OCI-LY7 (cell line): Measurements from ENCODE around the gene IHH. TPM values are rescaled to one million over a fixed set of nuclear protein-coding genes. Genes with fewer than 3 reads are reported as not detected.

ENCODE experiments used
- BruUV-seq: library from RNA; stranded (reverse); fragments of 400-500 nt; replicated peaks from 2 replicates; lab custom pipeline; 2021; lab: Mats Ljungman, UMichigan
- CTCF ChIA-PET: fragments of 300-600 bp; sonication (Branson Sonifier 250); formaldehyde crosslinking; loops from one replicate; lab custom pipeline; 2022; ENCODE audit warnings: antibody characterized with exemption; ENCODE audit not compliant: unreplicated experiment; lab: Charles Lee
- POLR2A ChIA-PET: fragments of 300-600 bp; sonication (Branson Sonifier 250); formaldehyde crosslinking; loops from one replicate; lab custom pipeline; 2022; ENCODE audit warnings: antibody characterized with exemption; lab: Charles Lee
- DNase-seq: peaks from one replicate; pipeline ENCODE4 v3.0.0-alpha.2; 2015; ENCODE audit warnings: low spot score
- H2AFZ ChIP-seq: fragments of 200-600 bp; sonication (generic), shearing (Covaris generic); 2 replicates; pipeline ENCODE4 v1.6.1; 2014; ENCODE audit warnings: mild to moderate bottlenecking, antibody characterized with exemption, low read length, moderate library complexity
- H3K27ac ChIP-seq: fragments of 200-600 bp; sonication (generic); 2 replicates; pipeline ENCODE4 v1.5.1; 2014; ENCODE audit warnings: mixed run types, low read depth, mild to moderate bottlenecking, moderate library complexity, low read length, inconsistent platforms; ENCODE audit not compliant: poor library complexity, severe bottlenecking
- H3K36me3 ChIP-seq: fragments of 200-600 bp; sonication (generic); 2 replicates; pipeline ENCODE4 v1.6.1; 2014; ENCODE audit warnings: mild to moderate bottlenecking, antibody characterized with exemption, low read length, moderate library complexity, mixed read lengths; ENCODE audit not compliant: insufficient read depth
- H3K4me1 ChIP-seq: fragments of 200-600 bp; sonication (generic); 2 replicates; pipeline ENCODE4 v1.5.1; 2014; ENCODE audit warnings: mild to moderate bottlenecking, low read length; ENCODE audit not compliant: insufficient read depth, poor library complexity, severe bottlenecking
- H3K4me2 ChIP-seq: fragments of 200-600 bp; sonication (generic); 2 replicates; pipeline ENCODE4 v1.6.1; 2014; ENCODE audit warnings: mild to moderate bottlenecking, low read length
- H3K4me3 ChIP-seq: fragments of 200-600 bp; sonication (generic); 2 replicates; pipeline ENCODE4 v1.5.1; 2014; ENCODE audit warnings: mild to moderate bottlenecking, low read depth, low read length; ENCODE audit not compliant: poor library complexity, severe bottlenecking
- H3K79me2 ChIP-seq: fragments of 200-600 bp; sonication (generic); 2 replicates; pipeline ENCODE4 v1.6.1; 2016; ENCODE audit warnings: low read depth, mild to moderate bottlenecking, low read length, moderate library complexity, mixed read lengths; ENCODE audit not compliant: insufficient read depth
- H3K9me2 ChIP-seq: fragments of 200-600 bp; sonication (generic); 2 replicates; pipeline ENCODE4 v1.6.1; 2016; ENCODE audit warnings: mild to moderate bottlenecking, low read length, mixed read lengths; ENCODE audit not compliant: insufficient read depth
- H3K9me3 ChIP-seq: fragments of 200-600 bp; sonication (generic); 2 replicates; pipeline ENCODE4 v1.6.1; 2014; ENCODE audit warnings: mild to moderate bottlenecking, mixed run types, low read length, mixed read lengths
- H4K20me1 ChIP-seq: fragments of 200-600 bp; sonication (generic); 2 replicates; pipeline ENCODE4 v1.6.1; 2014; ENCODE audit warnings: mild to moderate bottlenecking, antibody characterized with exemption, low read length, moderate library complexity, mixed read lengths; ENCODE audit not compliant: insufficient read depth
- EZH2phosphoT487 ChIP-seq: fragments of 200-600 bp; sonication (generic); IDR thresholded peaks from 2 replicates; pipeline ENCODE4 v1.6.1; 2018; ENCODE audit warnings: low read depth, borderline replicate concordance, mild to moderate bottlenecking, mixed run types, antibody characterized with exemption, low read length, moderate library complexity, mixed read lengths
- intact Hi-C: fragments of 100-400 bp; cut with micrococcal nuclease; formaldehyde crosslinking; loops from one replicate; pipeline ENCODE4 v1.10.0; 2022; ENCODE audit not compliant: unreplicated experiment
- total RNA-seq, 2 experiments: library from RNA; depleted of rRNA in 1 of 2; stranded (reverse); fragments of >200 nt in 1 of 2; shearing (Covaris generic) in 1 of 2; gene quantifications; 2 replicates each; pipeline ENCODE4 v1.2.3, GENCODE V29; 2014 to 2022
- TF ChIP-seq, protein P1 (sequence below): fragments of 200-600 bp; sonication (generic); conservative IDR thresholded peaks from 2 replicates; pipeline ENCODE4 v1.5.1; 2014; ENCODE audit warnings: mild to moderate bottlenecking, antibody characterized with exemption, low read length, moderate library complexity, mixed read lengths

The IHH gene
- total RNA-seq, 2 experiments from 2014 or later, result not detected

DNA sequence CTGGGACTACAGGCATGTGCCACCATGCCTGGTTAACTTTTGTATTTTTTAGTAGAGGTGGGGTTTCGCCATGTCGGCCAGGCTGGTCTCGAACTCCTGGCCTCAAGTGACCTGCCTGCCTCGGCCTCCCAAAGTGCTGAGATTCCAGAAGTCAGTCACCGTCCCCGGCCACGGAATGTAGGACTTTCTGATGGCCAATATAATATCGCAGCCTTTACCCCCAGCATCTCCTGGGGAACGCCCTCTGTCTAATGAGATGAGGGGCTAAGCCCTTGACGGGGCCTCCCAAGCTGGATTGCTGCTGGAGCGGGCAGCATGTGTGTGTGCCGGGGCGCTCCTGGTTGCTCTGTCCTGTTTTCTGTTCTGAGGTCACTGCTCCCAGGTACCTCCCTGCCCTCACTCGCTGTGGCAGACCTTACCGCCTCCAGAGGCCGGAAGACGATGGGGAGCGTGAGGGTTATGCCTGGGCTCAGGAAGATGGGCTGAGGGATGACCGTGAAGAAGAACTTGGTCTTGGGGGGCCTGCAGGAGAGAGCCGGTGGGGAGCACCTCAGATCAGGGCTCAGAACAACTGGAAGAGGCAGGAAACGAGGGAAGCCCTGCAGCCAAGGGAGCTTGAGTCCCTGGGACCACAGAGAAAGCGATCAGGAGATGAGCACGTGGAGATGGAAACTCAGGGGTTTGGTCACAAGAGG lies 28.5 kb downstream of the IHH start:
- H3K4me1 ChIP-seq, result no peaks in the 10 kb centered on the region
- H3K27ac ChIP-seq, result no peak overlapping the region
- H3K4me2 ChIP-seq, result no peak overlapping the region
- no peak for DNase-seq
- H3K79me2 ChIP-seq, result no peaks in the 10 kb centered on the region
- no peaks in the 10 kb centered on the region for H3K9me2 ChIP-seq
- H3K4me3 ChIP-seq, result no peak overlapping the region
- CTCF ChIA-PET, result interaction anchor here (0.5 kb wide), 1 partner anchor 162 kb away, joined by 3 read pairs; no protein-coding TSS in a partner anchor
- no TSS peak for BruUV-seq
- POLR2A ChIA-PET, result interaction anchor here (0.6 to 0.9 kb wide), 2 partner anchors 21 to 126 kb away, joined by 3 read pairs; no protein-coding TSS in a partner anchor
- no peaks in the 10 kb centered on the region for H4K20me1 ChIP-seq
- no peaks in the 10 kb centered on the region for H3K9me3 ChIP-seq
- intact Hi-C loops, result no loop called here
- H2AFZ ChIP-seq, result no peak overlapping the region
- TF ChIP-seq, protein P1, sequence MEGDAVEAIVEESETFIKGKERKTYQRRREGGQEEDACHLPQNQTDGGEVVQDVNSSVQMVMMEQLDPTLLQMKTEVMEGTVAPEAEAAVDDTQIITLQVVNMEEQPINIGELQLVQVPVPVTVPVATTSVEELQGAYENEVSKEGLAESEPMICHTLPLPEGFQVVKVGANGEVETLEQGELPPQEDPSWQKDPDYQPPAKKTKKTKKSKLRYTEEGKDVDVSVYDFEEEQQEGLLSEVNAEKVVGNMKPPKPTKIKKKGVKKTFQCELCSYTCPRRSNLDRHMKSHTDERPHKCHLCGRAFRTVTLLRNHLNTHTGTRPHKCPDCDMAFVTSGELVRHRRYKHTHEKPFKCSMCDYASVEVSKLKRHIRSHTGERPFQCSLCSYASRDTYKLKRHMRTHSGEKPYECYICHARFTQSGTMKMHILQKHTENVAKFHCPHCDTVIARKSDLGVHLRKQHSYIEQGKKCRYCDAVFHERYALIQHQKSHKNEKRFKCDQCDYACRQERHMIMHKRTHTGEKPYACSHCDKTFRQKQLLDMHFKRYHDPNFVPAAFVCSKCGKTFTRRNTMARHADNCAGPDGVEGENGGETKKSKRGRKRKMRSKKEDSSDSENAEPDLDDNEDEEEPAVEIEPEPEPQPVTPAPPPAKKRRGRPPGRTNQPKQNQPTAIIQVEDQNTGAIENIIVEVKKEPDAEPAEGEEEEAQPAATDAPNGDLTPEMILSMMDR, result no peak
- TF ChIP-seq EZH2phosphoT487, result no peak
- no peaks in the 10 kb centered on the region for H3K36me3 ChIP-seq

DNA sequence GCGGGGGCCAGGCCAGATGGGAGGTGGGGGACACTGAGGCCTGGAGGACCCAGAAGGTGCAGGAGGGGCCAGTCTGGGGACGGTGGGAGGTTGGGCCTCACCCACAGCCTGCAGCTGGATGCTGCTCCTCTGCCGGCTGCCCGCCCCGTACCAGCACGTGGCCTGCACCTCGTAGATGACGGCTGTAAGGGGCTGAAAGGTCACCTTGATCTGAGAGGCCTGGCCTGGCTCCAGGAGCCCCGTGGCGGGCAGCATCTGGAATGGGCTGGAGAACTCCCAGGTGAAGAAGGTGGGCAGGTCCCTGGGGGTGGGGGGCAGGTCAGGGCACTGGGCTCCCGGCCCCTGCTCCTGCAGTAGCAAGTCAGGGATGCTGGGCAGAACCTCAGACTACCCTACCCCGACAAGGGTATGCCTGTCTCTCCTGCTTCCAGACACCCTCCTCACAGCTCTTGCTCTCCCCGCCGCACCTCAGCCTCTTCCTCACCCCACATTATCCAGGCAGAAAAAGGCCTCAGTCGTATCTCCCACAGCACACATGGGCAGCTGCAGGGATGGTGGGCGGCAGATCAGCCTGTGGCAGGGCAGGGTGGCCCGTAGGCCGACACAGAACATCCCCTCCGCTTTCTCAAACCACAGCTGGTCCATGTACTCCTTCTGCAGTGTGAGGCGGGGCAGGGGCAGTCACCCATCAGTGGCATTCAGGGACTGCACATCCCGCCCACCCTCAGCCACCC lies 29.5 kb downstream of the IHH start:
- Histone ChIP-seq H3K27ac (no peak overlapping the region), H3K4me1 (no peaks in the 10 kb centered on the region), H3K79me2 (no peaks in the 10 kb centered on the region), H3K9me2 (no peaks in the 10 kb centered on the region), H3K9me3 (no peaks in the 10 kb centered on the region), H4K20me1 (no peaks in the 10 kb centered on the region), H3K36me3 (no peaks in the 10 kb centered on the region), H3K4me2 (no peak overlapping the region), H2AFZ (no peak overlapping the region), H3K4me3 (no peak overlapping the region)
- no TSS peak for BruUV-seq
- intact Hi-C loops, result no loop called here
- ChIA-PET CTCF (interaction anchor here (1.6 kb wide), 1 partner anchor 73 kb away, joined by 4 read pairs; no protein-coding TSS in a partner anchor), POLR2A (interaction anchor here (0.5 kb wide), 1 partner anchor 87 kb away, joined by 3 read pairs; no protein-coding TSS in a partner anchor)
- DNase-seq, result no peak
- TF ChIP-seq, protein P1, result no peak
- TF ChIP-seq EZH2phosphoT487, result no peak
